IMR-90 (cell line): ENCODE data around the gene EFNA5. TPM values are rescaled to one million over a fixed set of nuclear protein-coding genes. Genes with fewer than 3 reads are reported as not detected.

Experiments
- ATAC-seq: fragments of 200-7000 bp; cut with Tn5 transposase; 2 replicates; pipeline ENCODE4 v1.9.1; 2020; ENCODE audit warnings: low read depth, mild to moderate bottlenecking, moderate library complexity
- BruUV-seq: library from RNA; stranded (reverse); fragments of 400-500 nt; replicated peaks from 2 replicates; lab custom pipeline; 2021; lab: Mats Ljungman, UMichigan
- CTCF ChIA-PET: fragments of 300-600 bp; formaldehyde crosslinking; extraction: SDS; loops from one replicate; lab custom pipeline; 2021; ENCODE audit warnings: antibody characterized with exemption; lab: Yijun Ruan, JAX
- POLR2A ChIA-PET: fragments of 300-600 bp; sonication (Branson Sonifier 250); formaldehyde crosslinking; loops from one replicate; lab custom pipeline; 2022; ENCODE audit warnings: antibody characterized with exemption; ENCODE audit not compliant: unreplicated experiment; lab: Charles Lee
- DNase-seq: peaks from one replicate; pipeline ENCODE4 v3.0.0; 2013
- H2AFZ ChIP-seq: replicated peaks from 2 replicates; pipeline ENCODE3; 2013; ENCODE audit warnings: low read length, mild to moderate bottlenecking; ENCODE audit not compliant: poor library complexity
- H2AK5ac ChIP-seq: 2 replicates; pipeline ENCODE4 v1.6.1; 2013; ENCODE audit warnings: low read depth, low read length, inconsistent platforms
- H2AK9ac ChIP-seq: replicated peaks from 2 replicates; pipeline ENCODE3; 2013; ENCODE audit warnings: mild to moderate bottlenecking, low read depth, low read length, moderate library complexity; ENCODE audit not compliant: poor library complexity
- H2BK120ac ChIP-seq: 2 replicates; pipeline ENCODE4 v1.6.1; 2013; ENCODE audit warnings: low read depth, low read length, inconsistent platforms
- H2BK15ac ChIP-seq: 3 replicates; pipeline ENCODE4 v1.6.1; 2013; ENCODE audit warnings: low read depth, low read length, inconsistent platforms
- H2BK20ac ChIP-seq: 2 replicates; pipeline ENCODE4 v1.6.1; 2013; ENCODE audit warnings: low read depth, mild to moderate bottlenecking, inconsistent platforms, low read length, moderate library complexity
- H2BK5ac ChIP-seq: 2 replicates; pipeline ENCODE4 v1.6.1; 2013; ENCODE audit warnings: mild to moderate bottlenecking, low read depth, low read length, inconsistent platforms; ENCODE audit not compliant: poor library complexity, severe bottlenecking
- H3K14ac ChIP-seq: replicated peaks from 2 replicates; pipeline ENCODE4 v1.6.1; 2013; ENCODE audit warnings: low read depth, low read length, inconsistent platforms
- H3K18ac ChIP-seq: 2 replicates; pipeline ENCODE4 v1.6.1; 2013; ENCODE audit warnings: low read depth, low read length, control low read depth
- H3K23ac ChIP-seq: 2 replicates; pipeline ENCODE4 v1.6.1; 2013; ENCODE audit warnings: low read depth, low read length, inconsistent platforms
- H3K27ac ChIP-seq: 2 replicates; pipeline ENCODE4 v1.5.1; 2013; ENCODE audit warnings: mild to moderate bottlenecking, control low read depth, low read length; ENCODE audit not compliant: insufficient read depth
- H3K27me3 ChIP-seq: 2 replicates; pipeline ENCODE4 v1.6.1; 2013; ENCODE audit warnings: low read length; ENCODE audit not compliant: control insufficient read depth, insufficient read depth
- H3K36me3 ChIP-seq: 2 replicates; pipeline ENCODE4 v1.6.1; 2013; ENCODE audit warnings: low read length, mixed read lengths; ENCODE audit not compliant: control insufficient read depth, insufficient read depth
- H3K4ac ChIP-seq: 2 replicates; pipeline ENCODE4 v1.6.1; 2013; ENCODE audit warnings: low read depth, low read length, inconsistent platforms
- H3K4me1 ChIP-seq: 2 replicates; pipeline ENCODE4 v1.6.1; 2013; ENCODE audit warnings: low read length, mixed read lengths; ENCODE audit not compliant: control insufficient read depth, insufficient read depth
- H3K4me2 ChIP-seq: 2 replicates; pipeline ENCODE4 v1.6.1; 2013; ENCODE audit warnings: low read depth, mild to moderate bottlenecking, control low read depth, low read length, moderate library complexity
- H3K4me3 ChIP-seq: 2 replicates; pipeline ENCODE4 v1.5.1; 2013; ENCODE audit warnings: low read depth, mild to moderate bottlenecking, control low read depth, low read length, moderate library complexity; ENCODE audit not compliant: insufficient read depth
- H3K56ac ChIP-seq: 2 replicates; pipeline ENCODE4 v1.6.1; 2013; ENCODE audit warnings: low read length, inconsistent platforms; ENCODE audit not compliant: insufficient read depth; ENCODE audit errors: extremely low read depth
- H3K79me1 ChIP-seq, 2 experiments: 2 replicates each; pipeline ENCODE4 v1.6.1; 2013; ENCODE audit warnings: low read length in 2 of 2, inconsistent platforms in 1 of 2, low read depth in 1 of 2
- H3K9ac ChIP-seq: 2 replicates; pipeline ENCODE4 v1.6.1; 2013; ENCODE audit warnings: low read depth, low read length, control low read depth
- H3K9me1 ChIP-seq: 2 replicates; pipeline ENCODE4 v1.6.1; 2013; ENCODE audit warnings: low read length, inconsistent platforms; ENCODE audit not compliant: insufficient read depth
- H3K9me3 ChIP-seq: 2 replicates; pipeline ENCODE4 v1.6.1; 2013; ENCODE audit warnings: low read length; ENCODE audit not compliant: control insufficient read depth, insufficient read depth
- H4K20me1 ChIP-seq: 2 replicates; pipeline ENCODE4 v1.6.1; 2013; ENCODE audit warnings: low read length, inconsistent platforms; ENCODE audit not compliant: insufficient read depth
- H4K5ac ChIP-seq: 2 replicates; pipeline ENCODE4 v1.6.1; 2013; ENCODE audit warnings: mild to moderate bottlenecking, low read depth, low read length, control low read depth
- H4K8ac ChIP-seq, 2 experiments: 2 replicates each; pipeline ENCODE4 v1.6.1; 2013; ENCODE audit warnings: low read depth in 2 of 2, low read length in 2 of 2, control low read depth in 1 of 2, inconsistent platforms in 1 of 2
- H4K91ac ChIP-seq: 2 replicates; pipeline ENCODE4 v1.6.1; 2013; ENCODE audit warnings: low read depth, low read length, inconsistent platforms; ENCODE audit not compliant: insufficient read depth
- BHLHE40 ChIP-seq: fragments of 150-350 bp; IDR thresholded peaks from 2 replicates; pipeline ENCODE4 v1.6.1; 2016; ENCODE audit warnings: mild to moderate bottlenecking, low read depth, low read length
- CEBPB ChIP-seq: IDR thresholded peaks from 2 replicates; pipeline ENCODE4 v1.6.1; 2012; ENCODE audit warnings: low read depth, low read length, improper control_type of control experiment
- CHD1 ChIP-seq: IDR thresholded peaks from 2 replicates; pipeline ENCODE4 v1.6.1; 2012; ENCODE audit warnings: low read depth, low read length, improper control_type of control experiment
- CTCF ChIP-seq: conservative IDR thresholded peaks from 2 replicates; pipeline ENCODE4 v1.5.1; 2012; ENCODE audit warnings: mild to moderate bottlenecking, low read depth, low read length, improper control_type of control experiment
- ELK1 ChIP-seq: fragments of 150-350 bp; IDR thresholded peaks from 2 replicates; pipeline ENCODE4 v1.6.1; 2016; ENCODE audit warnings: low read depth, mild to moderate bottlenecking, low read length, moderate library complexity, borderline replicate concordance
- FOS ChIP-seq: fragments of 150-350 bp; IDR thresholded peaks from 2 replicates; pipeline ENCODE4 v1.6.1; 2016; ENCODE audit warnings: low read depth, low read length
- MAFK ChIP-seq: IDR thresholded peaks from 2 replicates; pipeline ENCODE4 v1.6.1; 2012; ENCODE audit warnings: low read depth, low read length, improper control_type of control experiment
- MAZ ChIP-seq: IDR thresholded peaks from 2 replicates; pipeline ENCODE4 v1.6.1; 2012; ENCODE audit warnings: low read depth, mild to moderate bottlenecking, low read length, improper control_type of control experiment, moderate library complexity, borderline replicate concordance
- MXI1 ChIP-seq: IDR thresholded peaks from 2 replicates; pipeline ENCODE4 v1.6.1; 2012; ENCODE audit warnings: low read depth, mild to moderate bottlenecking, low read length, moderate library complexity, borderline replicate concordance
- NFE2L2 ChIP-seq: fragments of 150-350 bp; IDR thresholded peaks from 2 replicates; pipeline ENCODE4 v1.6.1; 2016; ENCODE audit warnings: low read depth, mild to moderate bottlenecking, low read length
- POLR2A ChIP-seq: IDR thresholded peaks from 2 replicates; pipeline ENCODE4 v1.6.1; 2012; ENCODE audit warnings: mild to moderate bottlenecking, low read depth, low read length
- RAD21 ChIP-seq: IDR thresholded peaks from 2 replicates; pipeline ENCODE4 v1.6.1; 2012; ENCODE audit warnings: low read length, improper control_type of control experiment
- RCOR1 ChIP-seq: IDR thresholded peaks from 2 replicates; pipeline ENCODE4 v1.6.1; 2012; ENCODE audit warnings: mild to moderate bottlenecking, low read length, improper control_type of control experiment; ENCODE audit not compliant: insufficient replicate concordance
- RFX5 ChIP-seq: IDR thresholded peaks from 2 replicates; pipeline ENCODE4 v1.8.0; 2012; ENCODE audit warnings: low read depth, mild to moderate bottlenecking, low read length, moderate library complexity
- SMC3 ChIP-seq: fragments of 150-350 bp; IDR thresholded peaks from 2 replicates; pipeline ENCODE4 v1.6.1; 2016; ENCODE audit warnings: low read depth, mild to moderate bottlenecking, antibody characterized with exemption, low read length, moderate library complexity
- USF2 ChIP-seq: fragments of 150-350 bp; IDR thresholded peaks from 2 replicates; pipeline ENCODE4 v1.6.1; 2017; ENCODE audit warnings: mild to moderate bottlenecking, antibody characterized with exemption, low read length, low read depth
- WGBS, 2 experiments: methylation state at CpG; one replicate each; pipeline versions ENCODE4 v1.1.5 to v1.1.7; 2013; ENCODE audit warnings: missing lambda C conversion rate in 2 of 2; ENCODE audit not compliant: insufficient read length in 1 of 2; ENCODE audit errors: extremely low coverage in 2 of 2; 5-methylcytosine and 5-hydroxymethylcytosine counted together
- dilution Hi-C: fragments of 300-500 bp; cut with HindIII; formaldehyde crosslinking; loops from one replicate; pipeline ENCODE4 v1.14.3; 2018; ENCODE audit warnings: low sequenced_read_pairs; ENCODE audit not compliant: unreplicated experiment
- in situ Hi-C: fragments of 300-500 bp; cut with MboI; formaldehyde crosslinking; loops from 3 replicates; pipeline ENCODE4 v1.14.3; 2019; ENCODE audit warnings: low sequenced_read_pairs, inconsistent platforms, mixed read lengths
- intact Hi-C: fragments of 100-400 bp; cut with micrococcal nuclease; formaldehyde crosslinking; loops from 2 replicates; pipeline ENCODE4 v1.10.0; 2022
- polyA plus RNA-seq, 3 experiments: library from polyadenylated mRNA; depleted of rRNA; stranded (reverse); fragments of >200 nt; gene quantifications; 2 replicates each; pipeline ENCODE4 v1.2.3, GENCODE V29; 2012; ENCODE audit warnings: low replicate concordance in 1 of 3
- total RNA-seq: library from RNA; depleted of rRNA; stranded (reverse); fragments of >200 nt; gene quantifications from 2 replicates; pipeline ENCODE4 v1.2.3, GENCODE V29; 2012

The EFNA5 gene
- total and polyA plus RNA-seq, 2 of the 4 experiments (the other 2 are of a cell fraction), result 1.5 to 1.6 TPM

DNA sequence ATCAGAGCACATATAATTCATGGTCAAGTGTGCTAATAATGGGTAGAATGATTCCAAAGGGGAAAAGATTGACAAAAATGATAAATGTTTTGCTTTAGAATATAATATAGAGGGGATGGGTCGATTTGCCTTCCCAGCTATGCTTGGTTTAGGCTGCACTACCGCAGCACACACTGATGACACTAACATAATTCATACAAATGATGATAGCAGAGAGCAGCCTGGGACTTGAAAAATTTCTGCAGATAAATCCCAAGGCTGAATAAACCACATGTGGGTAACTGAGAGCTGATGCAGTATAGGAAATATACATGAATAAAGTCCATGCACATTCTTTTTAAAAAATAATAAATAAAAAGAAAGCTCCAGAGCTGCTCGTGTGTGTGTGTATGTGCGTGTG lies 54.5 kb downstream of the EFNA5 start:
- no CpG with 5 or more reads among the region's 4 CpGs for WGBS, 2 experiments
- POLR2A ChIA-PET, result no interaction called here
- intact Hi-C loops, result no loop called here

More for the DNA sequence above, 54.5 kb downstream of the EFNA5 start:
- no peak overlapping the region for H3K27ac ChIP-seq
- no peaks in the 10 kb centered on the region for H3K4me1 ChIP-seq
- H4K91ac ChIP-seq, result no peak overlapping the region
- ATAC-seq (no peak), DNase-seq (no peak)
- no peaks in the 10 kb centered on the region for H3K36me3 ChIP-seq
- H3K4me3 ChIP-seq, result no peak overlapping the region
- H3K27me3 ChIP-seq, result no peaks in the 10 kb centered on the region
- no peak overlapping the region for H3K56ac ChIP-seq
- H3K18ac ChIP-seq, result no peak overlapping the region
- no peak overlapping the region for H3K4me2 ChIP-seq
- no peak overlapping the region for H3K9ac ChIP-seq
- in situ Hi-C loops (no loop called here), dilution Hi-C loops (no loop called here)
- H4K5ac ChIP-seq, result no peak overlapping the region
- no peak overlapping the region for H2AK9ac ChIP-seq
- no peak overlapping the region for H2AK5ac ChIP-seq
- no peaks in the 10 kb centered on the region for H3K9me3 ChIP-seq
- H3K79me1 ChIP-seq, result no peaks in the 10 kb centered on the region; a peak in 1 of 4 replicates
- no peak overlapping the region for H2AFZ ChIP-seq
- H3K4ac ChIP-seq, result no peak overlapping the region
- no peak for TF ChIP-seq ELK1
- no peak for TF ChIP-seq RFX5
- TF ChIP-seq MXI1, result no peak
- no peak for TF ChIP-seq USF2
- no peak for TF ChIP-seq CTCF
- TF ChIP-seq RAD21, result no peak
- TF ChIP-seq FOS, result no peak
- TF ChIP-seq CHD1, result no peak
- TF ChIP-seq NFE2L2, result no peak
- no peak for TF ChIP-seq POLR2A
- TF ChIP-seq CEBPB, result no peak
- TF ChIP-seq SMC3, result no peak
- no peak for TF ChIP-seq RCOR1
- no peak for TF ChIP-seq BHLHE40
- no peak for TF ChIP-seq MAZ
- no peak for TF ChIP-seq MAFK
- H2BK5ac ChIP-seq, result no peak overlapping the region
- H3K14ac ChIP-seq, result no peak overlapping the region
- no peak overlapping the region for H4K8ac ChIP-seq
- no peak overlapping the region for H2BK120ac ChIP-seq
- no peaks in the 10 kb centered on the region for H3K9me1 ChIP-seq
- H4K20me1 ChIP-seq, result no peaks in the 10 kb centered on the region
- H2BK20ac ChIP-seq, result no peak overlapping the region
- no TSS peak for BruUV-seq
- H2BK15ac ChIP-seq, result no peak overlapping the region
- CTCF ChIA-PET, result no interaction called here
- H3K23ac ChIP-seq, result no peak overlapping the region
